Heart right ventricle (tissue), 16 donors: ENCODE data around the gene SDHA. TPM values are rescaled to one million over a fixed set of nuclear protein-coding genes. Genes with fewer than 3 reads are reported as not detected.

Experiments
- ATAC-seq, 8 donors: fragments of 200-7000 bp; cut with Tn5 transposase; one replicate each; pipeline ENCODE4 v1.9.1; 2020; ENCODE audit warnings: mild to moderate bottlenecking in 8 of 8, moderate library complexity in 8 of 8, moderate number of reproducible peaks in 1 of 8
- DNase-seq, 2 donors: peaks; one replicate each; pipeline ENCODE4 v3.0.0-alpha.2; 2020
- H3K27ac ChIP-seq, 10 donors: fragments of 200-600 bp; sonication (generic) in 2 of 10; one replicate each; pipeline versions ENCODE4 v1.5.0 to v1.8.0; 2020 to 2022; ENCODE audit warnings: mild to moderate bottlenecking in 3 of 10
- H3K27me3 ChIP-seq, 7 donors: fragments of 200-600 bp; one replicate each; pipeline ENCODE4 v1.8.0; 2021 to 2022; ENCODE audit warnings: mild to moderate bottlenecking in 2 of 7
- H3K36me3 ChIP-seq, 9 donors: fragments of 200-600 bp; sonication (generic) in 1 of 9; one replicate each; pipeline versions ENCODE4 v1.5.0 to v1.8.0; 2020 to 2022; ENCODE audit warnings: mild to moderate bottlenecking in 2 of 9
- H3K4me1 ChIP-seq, 9 donors: fragments of 200-600 bp; sonication (generic) in 1 of 9; one replicate each; pipeline versions ENCODE4 v1.5.0 to v1.8.0; 2020 to 2022; ENCODE audit warnings: mild to moderate bottlenecking in 4 of 9
- H3K4me3 ChIP-seq, 10 donors: fragments of 200-600 bp; sonication (generic) in 2 of 10; one replicate each; pipeline versions ENCODE4 v1.5.0 to v1.8.0; 2020 to 2022; ENCODE audit warnings: mild to moderate bottlenecking in 7 of 10, moderate library complexity in 2 of 10
- H3K9me3 ChIP-seq, 11 donors: fragments of 200-600 bp in 10 of 11; sonication (generic) in 2 of 11; one replicate each; pipeline versions ENCODE4 v1.5.0 to v1.8.0; 2013 to 2022; ENCODE audit warnings: mild to moderate bottlenecking in 2 of 11, control low read depth in 1 of 11, moderate library complexity in 1 of 11
- WGBS, 2 donors: extraction: QIAGEN DNeasy Blood & Tissue Kit; methylation state at CpG; one replicate each; pipeline ENCODE4 v1.1.7; 2013; ENCODE audit warnings: inconsistent platforms in 1 of 2; 5-methylcytosine and 5-hydroxymethylcytosine counted together
- intact Hi-C, 10 donors: fragments of 100-400 bp; cut with DNase I; formaldehyde crosslinking; loops; one replicate each; pipeline versions ENCODE4 v1.11.1 to v1.14.2; 2022
- polyA plus RNA-seq, 2 donors: library from polyadenylated mRNA; stranded (reverse); fragments of 200-250 nt; gene quantifications; one replicate each; pipeline ENCODE4 v1.2.3, GENCODE V29; 2013
- total RNA-seq, 10 donors: library from RNA; stranded (reverse); fragmentation: NEBNext Ultra II Directional in 3 of 10; extraction: Animal tissue kit (Norgen Biotek cat#: 25700) in 3 of 10; gene quantifications; one replicate each; pipeline versions ENCODE4 v1.2.1 to v1.2.4, GENCODE V29; 2021 to 2023
- TF ChIP-seq, protein P1 (sequence below), 9 donors: fragments of 200-600 bp; sonication (generic) in 2 of 9; IDR thresholded peaks; one replicate each; pipeline versions ENCODE4 v1.5.0 to v1.8.0; 2021 to 2022; ENCODE audit warnings: antibody characterized with exemption in 9 of 9, mild to moderate bottlenecking in 5 of 9, moderate library complexity in 1 of 9
- donor health status: Arrhythmogenic right ventricular cardiomyopathy.
- donor health status: ischemic (EF 13 %, LVEDD 7.1; RV severe dilation, severe dysfunction).
- donor health status: healthy with polysubstance abuse.
- donor health status: DM: no; HTN: yes; CAD: no.
- donor health status: DM: no; HTN: no; CAD: no.
- donor health status: ischemic (EF 25% LVEDD 6.9; RV normal size, moderate dysfunction).
- donor health status: ischemic (EF 25% LVEDD 5.7; RV mildly dilated, moderate dysfunction).
- donor health status: healthy.
- donor health status: DM: yes; HTN: yes; CAD: no.
- donor health status: Ischemic cardiomyopathy.
- donor health status: ischemic (EF 35%, LVEDD 5.7; RV mildly dilated, moderate dysfunction).
- donor health status: nonischemic (EF 11% LVEDD 7.7; RV severe dilation, severe dysfunction).
- donor health status: DM: yes; HTN: yes; CAD: no.
- donor health status: PGD.
- donor health status: ischemic (EF 29% LVEDD 5.4; RV normal size, mild dysfunction).
- donor health status: nonischemic (EF 23%, LVEDD 6.1; RV moderate dilation, normal function).

SDHA gene
- total and polyA plus RNA-seq, 12 donors = 317 to 897 (median 809) TPM

DNA sequence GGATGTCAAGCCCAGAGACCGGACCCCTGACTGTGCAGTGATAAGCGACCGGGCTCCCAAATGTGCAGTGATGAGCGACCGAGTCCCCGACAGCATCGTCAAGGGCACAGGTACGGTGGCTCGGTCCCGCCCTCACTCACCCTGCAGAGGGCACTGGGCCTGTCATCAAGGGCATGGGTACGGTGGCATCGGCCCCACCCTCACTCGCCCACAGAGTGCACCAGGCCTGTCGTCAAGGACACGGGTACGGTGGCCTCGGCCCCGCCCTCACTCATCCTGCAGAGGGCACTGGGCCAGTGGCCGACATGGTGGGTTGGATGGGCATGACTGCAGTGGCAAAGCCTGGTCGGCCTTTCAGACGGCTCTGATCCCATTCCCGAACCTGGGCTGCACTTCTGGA, 36.6 kb upstream of the SDHA start:
- Histone ChIP-seq H3K27me3 (peaks cover 0 to 3% (median 0%) of the 10 kb centered on the region in 7 donors), H3K27ac (no peak overlapping the region), H3K36me3 (no peaks in the 10 kb centered on the region), H3K4me1 (peaks cover 0 to 7% (median 0%) of the 10 kb centered on the region in 9 donors), H3K9me3 (no peaks in the 10 kb centered on the region), H3K4me3 (no peak overlapping the region)
- ATAC-seq (peak in 1 of 8 donors; percentile 39), DNase-seq (no peak)
- WGBS, 2 donors = 88 to 93% methylated on average over 22 of the region's 22 CpGs
- TF ChIP-seq, protein P1, sequence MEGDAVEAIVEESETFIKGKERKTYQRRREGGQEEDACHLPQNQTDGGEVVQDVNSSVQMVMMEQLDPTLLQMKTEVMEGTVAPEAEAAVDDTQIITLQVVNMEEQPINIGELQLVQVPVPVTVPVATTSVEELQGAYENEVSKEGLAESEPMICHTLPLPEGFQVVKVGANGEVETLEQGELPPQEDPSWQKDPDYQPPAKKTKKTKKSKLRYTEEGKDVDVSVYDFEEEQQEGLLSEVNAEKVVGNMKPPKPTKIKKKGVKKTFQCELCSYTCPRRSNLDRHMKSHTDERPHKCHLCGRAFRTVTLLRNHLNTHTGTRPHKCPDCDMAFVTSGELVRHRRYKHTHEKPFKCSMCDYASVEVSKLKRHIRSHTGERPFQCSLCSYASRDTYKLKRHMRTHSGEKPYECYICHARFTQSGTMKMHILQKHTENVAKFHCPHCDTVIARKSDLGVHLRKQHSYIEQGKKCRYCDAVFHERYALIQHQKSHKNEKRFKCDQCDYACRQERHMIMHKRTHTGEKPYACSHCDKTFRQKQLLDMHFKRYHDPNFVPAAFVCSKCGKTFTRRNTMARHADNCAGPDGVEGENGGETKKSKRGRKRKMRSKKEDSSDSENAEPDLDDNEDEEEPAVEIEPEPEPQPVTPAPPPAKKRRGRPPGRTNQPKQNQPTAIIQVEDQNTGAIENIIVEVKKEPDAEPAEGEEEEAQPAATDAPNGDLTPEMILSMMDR (IDR thresholded peaks at IDR 0.05) = no peak
- intact Hi-C loops = no loop called here

DNA sequence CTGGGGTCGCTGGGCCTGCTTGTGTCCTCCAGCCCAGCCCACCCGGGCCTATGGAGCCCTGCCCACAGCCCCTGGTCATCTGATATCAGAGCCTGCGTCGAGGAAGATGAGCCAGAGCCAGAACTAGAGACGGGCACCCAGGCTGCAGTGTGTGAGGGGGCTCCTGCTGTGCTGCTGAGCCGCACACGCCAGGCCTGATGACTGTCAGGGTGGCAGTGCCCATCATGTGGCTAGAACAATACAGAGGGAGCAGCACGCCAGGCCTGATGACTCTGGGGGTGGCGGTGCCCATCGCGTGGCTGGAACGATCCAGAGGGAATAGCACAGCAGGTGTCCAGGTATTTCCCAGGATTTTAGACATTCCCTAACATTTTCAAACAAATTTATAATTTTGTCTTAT, 36.0 kb upstream of the SDHA start:
- peaks cover 0 to 4% (median 0%) of the 10 kb centered on the region in 7 donors for H3K27me3 ChIP-seq
- no peak for DNase-seq
- ATAC-seq = no peak
- TF ChIP-seq, protein P1 (IDR thresholded peaks at IDR 0.05) = no peak
- no peaks in the 10 kb centered on the region for H3K9me3 ChIP-seq
- no peak overlapping the region for H3K27ac ChIP-seq
- intact Hi-C loops = no loop called here
- H3K4me1 ChIP-seq = peaks cover 0 to 7% (median 0%) of the 10 kb centered on the region in 9 donors
- 91 to 93% methylated on average over 12 of the region's 12 CpGs for WGBS, 2 donors
- no peaks in the 10 kb centered on the region for H3K36me3 ChIP-seq
- no peak overlapping the region for H3K4me3 ChIP-seq

DNA sequence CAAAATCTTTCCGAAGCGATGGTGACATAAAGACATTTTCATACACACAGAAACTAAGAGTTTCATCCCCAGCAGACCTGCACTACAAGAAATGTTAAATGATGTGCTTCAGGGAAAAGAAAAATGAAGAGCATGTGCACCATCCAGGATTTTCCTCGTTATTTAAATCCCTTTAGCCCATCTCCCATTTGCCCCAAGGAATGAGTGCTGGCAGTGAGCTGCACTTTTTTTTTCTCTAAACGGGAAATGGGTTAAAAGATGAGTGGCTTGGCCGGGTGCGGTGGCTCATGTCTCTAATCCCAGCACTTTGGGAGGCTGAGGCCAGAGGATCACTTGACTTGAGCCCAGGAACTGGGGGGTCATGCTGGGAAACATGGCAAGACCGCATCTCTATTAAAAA, 33.6 kb upstream of the SDHA start:
- H3K36me3 ChIP-seq = no peaks in the 10 kb centered on the region
- ATAC-seq (no peak), DNase-seq (no peak)
- no peaks in the 10 kb centered on the region for H3K9me3 ChIP-seq
- no peak overlapping the region for H3K27ac ChIP-seq
- H3K4me1 ChIP-seq = peaks cover 0 to 18% (median 12%) of the 10 kb centered on the region in 9 donors
- H3K4me3 ChIP-seq = no peak overlapping the region
- peaks cover 0 to 8% (median 0%) of the 10 kb centered on the region in 7 donors for H3K27me3 ChIP-seq
- TF ChIP-seq, protein P1 (IDR thresholded peaks at IDR 0.05) = no peak
- intact Hi-C loops = no loop called here
- 81 to 87% methylated on average over 7 of the region's 7 CpGs for WGBS, 2 donors

DNA sequence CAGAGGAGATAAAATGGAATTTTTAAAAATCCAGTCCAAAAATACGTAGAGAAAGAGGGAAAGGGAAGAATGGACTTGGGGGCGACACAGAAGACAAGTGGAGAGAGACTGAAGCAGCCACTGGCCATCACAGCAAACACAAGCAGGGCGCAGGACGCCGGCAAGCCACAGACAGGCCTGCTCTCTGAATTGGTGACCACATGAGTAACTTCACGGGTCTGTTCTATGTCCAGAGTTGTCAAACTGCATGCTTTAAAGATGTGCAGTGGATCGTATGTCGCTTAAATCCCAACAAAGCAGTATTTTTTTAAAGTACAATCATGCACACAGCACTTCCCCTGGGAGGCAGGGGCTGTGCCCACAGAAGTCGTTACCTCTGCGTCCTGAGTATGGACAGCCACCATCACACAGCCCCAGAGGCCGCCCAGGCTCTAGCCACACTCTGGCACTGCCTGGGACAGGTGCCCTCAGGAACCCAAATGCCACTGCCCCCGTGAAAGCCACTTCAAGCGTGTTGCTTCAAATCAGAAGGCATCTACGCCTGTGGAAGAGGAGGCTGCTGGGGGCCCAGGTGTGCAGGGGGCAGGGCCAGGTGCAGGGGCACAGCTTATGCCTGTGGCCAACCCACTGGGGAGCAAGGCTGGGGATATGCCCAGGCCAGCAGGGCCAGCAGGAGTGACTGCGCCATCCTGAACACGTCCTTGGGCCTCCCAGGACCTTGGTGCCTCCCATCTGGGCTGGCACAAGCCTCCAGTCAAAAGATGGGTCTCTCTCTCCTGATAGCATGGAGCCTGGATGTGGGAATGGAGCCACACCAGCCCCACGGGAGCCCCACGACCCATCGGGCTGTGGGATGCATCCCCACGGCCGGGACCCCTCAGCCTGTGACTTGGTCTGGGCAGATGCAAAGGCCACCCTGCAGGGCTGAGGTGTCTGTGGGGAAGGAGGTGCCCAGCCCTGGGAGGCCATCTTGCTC, 32.7 kb upstream of the SDHA start:
- Histone ChIP-seq H3K27ac (no peak overlapping the region), H3K9me3 (no peaks in the 10 kb centered on the region), H3K4me1 (peaks cover 0 to 27% (median 18%) of the 10 kb centered on the region in 9 donors), H3K4me3 (no peak overlapping the region), H3K36me3 (no peaks in the 10 kb centered on the region), H3K27me3 (peaks cover 0 to 8% (median 0%) of the 10 kb centered on the region in 7 donors)
- 81 to 87% methylated on average over 21 of the region's 21 CpGs for WGBS, 2 donors
- intact Hi-C loops = loop anchor here in 1 of 10 donors (5.0 kb wide), 1 partner anchor 247 kb away; no protein-coding TSS in a partner anchor
- TF ChIP-seq, protein P1 (IDR thresholded peaks at IDR 0.05) = no peak
- no peak for ATAC-seq
- no peak for DNase-seq
